SK-N-SH treated with all-trans-retinoic acid at 6 μM for 48 hours (cell line): ENCODE results near the gene WIPF2.
"Not testable (repeated sequence)": the region's sequence is repeated elsewhere in the genome, so short reads cannot be mapped to it uniquely, and the experiment has no call there.

ENCODE experiments used
- BACH2 ChIP-seq: fragments of 250-450 bp; sonication (Bioruptor Pico); IDR thresholded peaks from 2 replicates; pipeline ENCODE4 v1.9.0; 2021; ENCODE audit warnings: mild to moderate bottlenecking, borderline replicate concordance
- CSDC2 ChIP-seq: fragments of 250-450 bp; sonication (Bioruptor Pico); IDR thresholded peaks from 2 replicates; pipeline ENCODE4 v1.5.0; 2020; ENCODE audit warnings: mild to moderate bottlenecking, moderate library complexity
- CSRNP3 ChIP-seq: fragments of 250-450 bp; sonication (Bioruptor Pico); IDR thresholded peaks from 2 replicates; pipeline ENCODE4 v1.5.1; 2021; ENCODE audit warnings: mild to moderate bottlenecking, moderate library complexity
- POU6F1 ChIP-seq: fragments of 250-450 bp; sonication (Bioruptor Pico); IDR thresholded peaks from 2 replicates; pipeline ENCODE4 v1.8.0; 2021; ENCODE audit warnings: low read depth, mild to moderate bottlenecking, moderate library complexity, borderline replicate concordance
- SNAI2 ChIP-seq: fragments of 250-450 bp; sonication (Bioruptor Pico); IDR thresholded peaks from 2 replicates; pipeline ENCODE4 v1.5.0; 2020; ENCODE audit warnings: mild to moderate bottlenecking, moderate library complexity
- TCF4 ChIP-seq: fragments of 250-450 bp; sonication (Bioruptor Pico); IDR thresholded peaks from 2 replicates; pipeline ENCODE4 v1.8.0; 2021; ENCODE audit warnings: mild to moderate bottlenecking, moderate library complexity, borderline replicate concordance
- TSHZ2 ChIP-seq: fragments of 250-450 bp; sonication (Bioruptor Pico); IDR thresholded peaks from 2 replicates; pipeline ENCODE4 v1.5.0; 2020; ENCODE audit warnings: mild to moderate bottlenecking, moderate library complexity
- ZFP3 ChIP-seq: fragments of 250-450 bp; sonication (Bioruptor Pico); IDR thresholded peaks from 2 replicates; pipeline ENCODE4 v1.5.0; 2020; ENCODE audit warnings: mild to moderate bottlenecking, moderate library complexity
- ZFP30 ChIP-seq: fragments of 450-650 bp; formaldehyde crosslinking; IDR thresholded peaks from 2 replicates; pipeline ENCODE4 v1.5.0; 2022; ENCODE audit warnings: mild to moderate bottlenecking, moderate library complexity
- ZNF565 ChIP-seq: fragments of 450-650 bp; formaldehyde crosslinking; conservative IDR thresholded peaks from 2 replicates; pipeline ENCODE4 v1.5.0; 2020; ENCODE audit warnings: low read depth, mild to moderate bottlenecking, moderate library complexity
- ZNF70 ChIP-seq: fragments of 450-650 bp; formaldehyde crosslinking; IDR thresholded peaks from 2 replicates; pipeline ENCODE4 v1.5.0; 2020; ENCODE audit warnings: mild to moderate bottlenecking, moderate library complexity
- TF ChIP-seq, protein P1 (sequence below): fragments of 250-450 bp; sonication (Bioruptor Pico); IDR thresholded peaks from 2 replicates; pipeline ENCODE4 v1.8.0; 2020; ENCODE audit warnings: mild to moderate bottlenecking, moderate library complexity, borderline replicate concordance
- TF ChIP-seq, protein P2 (sequence below): fragments of 250-450 bp; sonication (Bioruptor Pico); IDR thresholded peaks from 2 replicates; pipeline ENCODE4 v1.5.1; 2020; ENCODE audit warnings: low read depth, mild to moderate bottlenecking, moderate library complexity

DNA sequence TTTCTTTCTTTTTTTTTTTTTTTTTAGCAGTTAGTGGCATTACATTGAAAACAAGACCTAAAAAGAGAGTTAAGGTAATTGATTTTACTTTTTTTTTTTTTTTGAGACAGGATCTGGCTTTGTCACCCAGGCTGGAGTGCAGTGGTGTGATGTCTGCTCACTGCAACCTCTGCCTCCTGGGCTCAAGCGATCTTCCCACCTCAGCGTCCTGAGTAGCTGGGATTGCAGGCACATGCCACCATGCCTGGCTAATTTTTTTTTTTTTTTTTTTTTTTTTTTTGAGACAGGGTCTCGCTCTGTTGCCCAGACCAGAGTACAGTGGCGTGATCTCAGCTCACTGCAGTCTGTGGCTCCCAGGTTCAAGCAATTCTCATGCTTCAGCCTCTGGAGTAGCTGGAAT, 12.8 kb downstream of the WIPF2 start:
- not testable (repeated sequence) for TF ChIP-seq ZFP30 (CRISPR knock-in tag); TSHZ2; CSRNP3 (CRISPR knock-in tag); CSDC2 (CRISPR knock-in tag); TCF4 (CRISPR knock-in tag); SNAI2 (CRISPR knock-in tag); POU6F1 (CRISPR knock-in tag); ZNF70 (CRISPR knock-in tag); ZFP3; ZNF565; BACH2
- TF ChIP-seq, protein P1, sequence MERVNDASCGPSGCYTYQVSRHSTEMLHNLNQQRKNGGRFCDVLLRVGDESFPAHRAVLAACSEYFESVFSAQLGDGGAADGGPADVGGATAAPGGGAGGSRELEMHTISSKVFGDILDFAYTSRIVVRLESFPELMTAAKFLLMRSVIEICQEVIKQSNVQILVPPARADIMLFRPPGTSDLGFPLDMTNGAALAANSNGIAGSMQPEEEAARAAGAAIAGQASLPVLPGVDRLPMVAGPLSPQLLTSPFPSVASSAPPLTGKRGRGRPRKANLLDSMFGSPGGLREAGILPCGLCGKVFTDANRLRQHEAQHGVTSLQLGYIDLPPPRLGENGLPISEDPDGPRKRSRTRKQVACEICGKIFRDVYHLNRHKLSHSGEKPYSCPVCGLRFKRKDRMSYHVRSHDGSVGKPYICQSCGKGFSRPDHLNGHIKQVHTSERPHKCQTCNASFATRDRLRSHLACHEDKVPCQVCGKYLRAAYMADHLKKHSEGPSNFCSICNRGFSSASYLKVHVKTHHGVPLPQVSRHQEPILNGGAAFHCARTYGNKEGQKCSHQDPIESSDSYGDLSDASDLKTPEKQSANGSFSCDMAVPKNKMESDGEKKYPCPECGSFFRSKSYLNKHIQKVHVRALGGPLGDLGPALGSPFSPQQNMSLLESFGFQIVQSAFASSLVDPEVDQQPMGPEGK = not testable (repeated sequence)
- TF ChIP-seq, protein P2, sequence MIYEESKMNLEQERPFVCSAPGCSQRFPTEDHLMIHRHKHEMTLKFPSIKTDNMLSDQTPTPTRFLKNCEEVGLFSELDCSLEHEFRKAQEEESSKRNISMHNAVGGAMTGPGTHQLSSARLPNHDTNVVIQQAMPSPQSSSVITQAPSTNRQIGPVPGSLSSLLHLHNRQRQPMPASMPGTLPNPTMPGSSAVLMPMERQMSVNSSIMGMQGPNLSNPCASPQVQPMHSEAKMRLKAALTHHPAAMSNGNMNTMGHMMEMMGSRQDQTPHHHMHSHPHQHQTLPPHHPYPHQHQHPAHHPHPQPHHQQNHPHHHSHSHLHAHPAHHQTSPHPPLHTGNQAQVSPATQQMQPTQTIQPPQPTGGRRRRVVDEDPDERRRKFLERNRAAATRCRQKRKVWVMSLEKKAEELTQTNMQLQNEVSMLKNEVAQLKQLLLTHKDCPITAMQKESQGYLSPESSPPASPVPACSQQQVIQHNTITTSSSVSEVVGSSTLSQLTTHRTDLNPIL (CRISPR knock-in tag) = not testable (repeated sequence)
